Sigmoid colon (tissue), 4 donors: ENCODE results near the gene CHAT.

Experiments used
- EP300 ChIP-seq, 4 donors: sonication (generic); formaldehyde crosslinking; IDR thresholded peaks; one replicate each; pipeline ENCODE4 v1.6.1; 2017; ENCODE audit warnings: antibody characterized with exemption in 4 of 4
- POLR2A ChIP-seq, 2 donors: fragments of 450-650 bp; IDR thresholded peaks; one replicate each; pipeline ENCODE4 v1.6.1; 2016; ENCODE audit warnings: antibody characterized with exemption in 2 of 2, mild to moderate bottlenecking in 2 of 2, moderate library complexity in 2 of 2
- POLR2AphosphoS5 ChIP-seq, 4 donors: sonication (generic); formaldehyde crosslinking; IDR thresholded peaks; one replicate each; pipeline ENCODE4 v1.6.1; 2017; ENCODE audit warnings: antibody characterized with exemption in 4 of 4
- TF ChIP-seq, protein P1 (sequence below), 4 experiments: fragments of 450-650 bp in 3 of 4; fragments of 200-600 bp in 1 of 4; IDR thresholded peaks; one replicate each; pipeline ENCODE4 v1.5.1; 2016 to 2019; ENCODE audit warnings: antibody characterized with exemption in 4 of 4, mild to moderate bottlenecking in 3 of 4, moderate library complexity in 2 of 4

- no peak for TF ChIP-seq POLR2A (IDR thresholded peaks at IDR 0.05)
- TF ChIP-seq, protein P1, sequence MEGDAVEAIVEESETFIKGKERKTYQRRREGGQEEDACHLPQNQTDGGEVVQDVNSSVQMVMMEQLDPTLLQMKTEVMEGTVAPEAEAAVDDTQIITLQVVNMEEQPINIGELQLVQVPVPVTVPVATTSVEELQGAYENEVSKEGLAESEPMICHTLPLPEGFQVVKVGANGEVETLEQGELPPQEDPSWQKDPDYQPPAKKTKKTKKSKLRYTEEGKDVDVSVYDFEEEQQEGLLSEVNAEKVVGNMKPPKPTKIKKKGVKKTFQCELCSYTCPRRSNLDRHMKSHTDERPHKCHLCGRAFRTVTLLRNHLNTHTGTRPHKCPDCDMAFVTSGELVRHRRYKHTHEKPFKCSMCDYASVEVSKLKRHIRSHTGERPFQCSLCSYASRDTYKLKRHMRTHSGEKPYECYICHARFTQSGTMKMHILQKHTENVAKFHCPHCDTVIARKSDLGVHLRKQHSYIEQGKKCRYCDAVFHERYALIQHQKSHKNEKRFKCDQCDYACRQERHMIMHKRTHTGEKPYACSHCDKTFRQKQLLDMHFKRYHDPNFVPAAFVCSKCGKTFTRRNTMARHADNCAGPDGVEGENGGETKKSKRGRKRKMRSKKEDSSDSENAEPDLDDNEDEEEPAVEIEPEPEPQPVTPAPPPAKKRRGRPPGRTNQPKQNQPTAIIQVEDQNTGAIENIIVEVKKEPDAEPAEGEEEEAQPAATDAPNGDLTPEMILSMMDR (IDR thresholded peaks at IDR 0.05), result no peak
- TF ChIP-seq EP300 (IDR thresholded peaks at IDR 0.05), result no peak
- TF ChIP-seq POLR2AphosphoS5 (IDR thresholded peaks at IDR 0.05), result no peak
Measured at GRCh38 chr10:49613165-49613881, 514 bp upstream of the CHAT start.
